Liver (tissue), 9 donors: Measurements from ENCODE around the gene MYH7B. TPM values are rescaled to one million over a fixed set of nuclear protein-coding genes. Genes with fewer than 3 reads are reported as not detected.

ENCODE experiments used
- DNase-seq: peaks from one replicate; pipeline ENCODE4 v3.0.0-alpha.2; 2017; ENCODE audit warnings: low spot score
- H3K27ac ChIP-seq, 2 donors: one replicate each; pipeline ENCODE4 v1.7.0; 2013; ENCODE audit warnings: inconsistent platforms in 2 of 2, low read length in 2 of 2, control low read depth in 1 of 2, low read depth in 1 of 2, mild to moderate bottlenecking in 1 of 2
- H3K27me3 ChIP-seq, 4 donors: one replicate each; pipeline versions ENCODE4 v1.6.1 to v1.7.0; 2013; ENCODE audit warnings: low read length in 3 of 4, inconsistent platforms in 1 of 4, mild to moderate bottlenecking in 1 of 4, moderate library complexity in 1 of 4; ENCODE audit not compliant: control insufficient read depth in 4 of 4, insufficient read depth in 4 of 4
- H3K36me3 ChIP-seq, 4 donors: one replicate each; pipeline versions ENCODE4 v1.6.1 to v1.7.0; 2013; ENCODE audit warnings: low read length in 3 of 4, mild to moderate bottlenecking in 3 of 4, low read depth in 1 of 4, moderate library complexity in 1 of 4; ENCODE audit not compliant: control insufficient read depth in 4 of 4, insufficient read depth in 3 of 4
- H3K4me1 ChIP-seq, 4 donors: one replicate each; pipeline versions ENCODE4 v1.6.1 to v1.7.0; 2013; ENCODE audit warnings: low read length in 3 of 4, mild to moderate bottlenecking in 3 of 4, moderate library complexity in 1 of 4; ENCODE audit not compliant: control insufficient read depth in 4 of 4, insufficient read depth in 4 of 4
- H3K4me3 ChIP-seq, 3 donors: one replicate each; pipeline versions ENCODE4 v1.6.1 to v1.7.0; 2013; ENCODE audit warnings: low read length in 3 of 3, control low read depth in 1 of 3, low read depth in 1 of 3, mild to moderate bottlenecking in 1 of 3
- H3K9ac ChIP-seq, 2 donors: one replicate each; pipeline ENCODE4 v1.7.0; 2013; ENCODE audit warnings: low read length in 2 of 2, mild to moderate bottlenecking in 2 of 2, moderate library complexity in 2 of 2, control low read depth in 1 of 2, low read depth in 1 of 2
- H3K9me3 ChIP-seq, 4 donors: one replicate each; pipeline versions ENCODE4 v1.6.1 to v1.7.0; 2013; ENCODE audit warnings: low read length in 3 of 4; ENCODE audit not compliant: control insufficient read depth in 4 of 4
- EGR1 ChIP-seq, 2 donors: IDR thresholded peaks; 2 replicates each; pipeline ENCODE4 v1.6.1; 2016 to 2018; ENCODE audit warnings: antibody characterized with exemption in 2 of 2, low read depth in 2 of 2
- FOXA1 ChIP-seq: IDR thresholded peaks from 2 replicates; pipeline ENCODE4 v1.6.1; 2016; ENCODE audit warnings: antibody characterized with exemption
- FOXA2 ChIP-seq: IDR thresholded peaks from 2 replicates; pipeline ENCODE4 v1.6.1; 2016; ENCODE audit warnings: antibody characterized with exemption
- GABPA ChIP-seq, 2 donors: IDR thresholded peaks in 1 of 2; conservative IDR thresholded peaks in 1 of 2; 2 replicates each; pipeline ENCODE4 v1.6.1; 2016; ENCODE audit warnings: antibody characterized with exemption in 2 of 2, mild to moderate bottlenecking in 1 of 2, moderate library complexity in 1 of 2
- HNF4A ChIP-seq, 2 donors: conservative IDR thresholded peaks; 2 replicates each; pipeline ENCODE4 v1.6.1; 2016; ENCODE audit warnings: antibody characterized with exemption in 2 of 2, mild to moderate bottlenecking in 2 of 2
- HNF4G ChIP-seq: IDR thresholded peaks from 2 replicates; pipeline ENCODE4 v1.6.1; 2016; ENCODE audit warnings: antibody characterized with exemption
- JUND ChIP-seq, 2 donors: IDR thresholded peaks; 2 replicates each; pipeline ENCODE4 v1.6.1; 2016; ENCODE audit warnings: antibody characterized with exemption in 2 of 2
- NR2F2 ChIP-seq: IDR thresholded peaks from 2 replicates; pipeline ENCODE4 v1.6.1; 2016; ENCODE audit warnings: antibody characterized with exemption
- RAD21 ChIP-seq, 2 donors: IDR thresholded peaks; 2 replicates each; pipeline ENCODE4 v1.6.1; 2016; ENCODE audit warnings: antibody characterized with exemption in 2 of 2, mild to moderate bottlenecking in 2 of 2
- RXRA ChIP-seq, 2 donors: IDR thresholded peaks; 2 replicates each; pipeline ENCODE4 v1.6.1; 2017 to 2018; ENCODE audit warnings: antibody characterized with exemption in 2 of 2, mild to moderate bottlenecking in 1 of 2
- SP1 ChIP-seq: IDR thresholded peaks from 2 replicates; pipeline ENCODE4 v1.6.1; 2018; ENCODE audit warnings: antibody characterized with exemption, mild to moderate bottlenecking
- TAF1 ChIP-seq: conservative IDR thresholded peaks from 2 replicates; pipeline ENCODE4 v1.6.1; 2016; ENCODE audit warnings: antibody characterized with exemption, mild to moderate bottlenecking
- YY1 ChIP-seq: IDR thresholded peaks from 2 replicates; pipeline ENCODE4 v1.6.1; 2016; ENCODE audit warnings: antibody characterized with exemption, mild to moderate bottlenecking
- WGBS: extraction: QIAGEN DNeasy Blood & Tissue Kit; methylation state at CpG from one replicate; pipeline ENCODE4 v1.1.7; 2013; 5-methylcytosine and 5-hydroxymethylcytosine counted together
- polyA plus RNA-seq, 2 donors: library from polyadenylated mRNA; stranded (reverse) in 1 of 2; unstranded in 1 of 2; fragments of 200-250 nt in 1 of 2; fragments of >200 nt in 1 of 2; fragmentation: Nextera tagmentation in 1 of 2; extraction: Ambion mirVana in 1 of 2; gene quantifications; one replicate each; pipeline versions ENCODE4 v1.2.1 to v1.2.3, GENCODE V29; 2013 to 2015
- total RNA-seq, 2 donors: library from RNA; depleted of rRNA; stranded (reverse); fragments of >200 nt; gene quantifications; one replicate each; pipeline ENCODE4 v1.2.3, GENCODE V29; 2014
- TF ChIP-seq, protein P1 (sequence below): IDR thresholded peaks from 2 replicates; pipeline ENCODE4 v1.6.1; 2016; ENCODE audit warnings: antibody characterized with exemption
- TF ChIP-seq, protein P2 (sequence below): IDR thresholded peaks from 2 replicates; pipeline ENCODE4 v1.6.1; 2016; ENCODE audit warnings: antibody characterized with exemption, mild to moderate bottlenecking
- TF ChIP-seq, protein P3 (sequence below): IDR thresholded peaks from 2 replicates; pipeline ENCODE4 v1.6.1; 2016; ENCODE audit warnings: antibody characterized with exemption
- TF ChIP-seq, protein P4 (sequence below): fragments of 150-350 bp; IDR thresholded peaks from 2 replicates; pipeline ENCODE4 v1.5.1; 2017; ENCODE audit warnings: improper control_type of control experiment, low read depth, low read length; ENCODE audit not compliant: missing input control
- TF ChIP-seq, protein P5 (sequence below): IDR thresholded peaks from 2 replicates; pipeline ENCODE4 v1.6.1; 2016; ENCODE audit warnings: antibody characterized with exemption
- donor health status: healthy.
- donor health status: healthy.
- donor health status: healthy.
- donor health status: healthy.
- donor health status: healthy.

MYH7B gene
- total and polyA plus RNA-seq, 4 donors: 0.12 to 0.33 (median 0.24) TPM

DNA sequence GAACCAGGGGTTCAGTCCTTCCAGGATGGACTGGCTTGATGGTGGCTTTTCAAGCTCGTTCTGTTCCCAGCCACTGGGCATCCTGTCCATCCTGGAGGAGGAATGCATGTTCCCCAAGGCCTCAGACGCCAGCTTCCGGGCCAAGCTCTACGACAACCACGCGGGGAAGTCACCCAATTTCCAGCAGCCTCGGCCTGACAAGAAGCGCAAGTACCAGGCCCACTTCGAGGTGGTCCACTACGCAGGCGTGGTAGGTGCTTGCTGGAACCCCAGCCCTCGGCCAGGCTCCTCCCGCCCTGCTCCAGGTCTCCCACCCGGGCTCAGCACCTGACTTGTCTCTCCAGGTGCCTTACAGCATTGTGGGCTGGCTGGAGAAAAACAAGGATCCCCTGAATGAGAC lies 34.0 kb downstream of the MYH7B start:
- DNase-seq: no peak
- 95% methylated on average over 14 of the region's 14 CpGs for WGBS
- no peaks in the 10 kb centered on the region for H3K9me3 ChIP-seq

More for the DNA sequence above, 34.0 kb downstream of the MYH7B start:
- no peak overlapping the region for H3K4me3 ChIP-seq
- H3K4me1 ChIP-seq: peaks cover 0 to 12% (median 3%) of the 10 kb centered on the region in 4 donors
- H3K9ac ChIP-seq: no peak overlapping the region
- TF ChIP-seq EGR1 (IDR thresholded peaks at IDR 0.05; ENCODE audit: low read depth in 2 of 2): no peak
- no peak for TF ChIP-seq HNF4A (conservative IDR thresholded peaks at IDR 0.05)
- no peak for TF ChIP-seq FOXA2
- TF ChIP-seq, protein P1, sequence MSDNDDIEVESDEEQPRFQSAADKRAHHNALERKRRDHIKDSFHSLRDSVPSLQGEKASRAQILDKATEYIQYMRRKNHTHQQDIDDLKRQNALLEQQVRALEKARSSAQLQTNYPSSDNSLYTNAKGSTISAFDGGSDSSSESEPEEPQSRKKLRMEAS: no peak
- TF ChIP-seq YY1: no peak
- no peak for TF ChIP-seq JUND (IDR thresholded peaks at IDR 0.05)
- TF ChIP-seq RXRA (IDR thresholded peaks at IDR 0.05): no peak
- TF ChIP-seq, protein P2, sequence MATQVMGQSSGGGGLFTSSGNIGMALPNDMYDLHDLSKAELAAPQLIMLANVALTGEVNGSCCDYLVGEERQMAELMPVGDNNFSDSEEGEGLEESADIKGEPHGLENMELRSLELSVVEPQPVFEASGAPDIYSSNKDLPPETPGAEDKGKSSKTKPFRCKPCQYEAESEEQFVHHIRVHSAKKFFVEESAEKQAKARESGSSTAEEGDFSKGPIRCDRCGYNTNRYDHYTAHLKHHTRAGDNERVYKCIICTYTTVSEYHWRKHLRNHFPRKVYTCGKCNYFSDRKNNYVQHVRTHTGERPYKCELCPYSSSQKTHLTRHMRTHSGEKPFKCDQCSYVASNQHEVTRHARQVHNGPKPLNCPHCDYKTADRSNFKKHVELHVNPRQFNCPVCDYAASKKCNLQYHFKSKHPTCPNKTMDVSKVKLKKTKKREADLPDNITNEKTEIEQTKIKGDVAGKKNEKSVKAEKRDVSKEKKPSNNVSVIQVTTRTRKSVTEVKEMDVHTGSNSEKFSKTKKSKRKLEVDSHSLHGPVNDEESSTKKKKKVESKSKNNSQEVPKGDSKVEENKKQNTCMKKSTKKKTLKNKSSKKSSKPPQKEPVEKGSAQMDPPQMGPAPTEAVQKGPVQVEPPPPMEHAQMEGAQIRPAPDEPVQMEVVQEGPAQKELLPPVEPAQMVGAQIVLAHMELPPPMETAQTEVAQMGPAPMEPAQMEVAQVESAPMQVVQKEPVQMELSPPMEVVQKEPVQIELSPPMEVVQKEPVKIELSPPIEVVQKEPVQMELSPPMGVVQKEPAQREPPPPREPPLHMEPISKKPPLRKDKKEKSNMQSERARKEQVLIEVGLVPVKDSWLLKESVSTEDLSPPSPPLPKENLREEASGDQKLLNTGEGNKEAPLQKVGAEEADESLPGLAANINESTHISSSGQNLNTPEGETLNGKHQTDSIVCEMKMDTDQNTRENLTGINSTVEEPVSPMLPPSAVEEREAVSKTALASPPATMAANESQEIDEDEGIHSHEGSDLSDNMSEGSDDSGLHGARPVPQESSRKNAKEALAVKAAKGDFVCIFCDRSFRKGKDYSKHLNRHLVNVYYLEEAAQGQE: no peak
- TF ChIP-seq HNF4G: no peak
- TF ChIP-seq, protein P3, sequence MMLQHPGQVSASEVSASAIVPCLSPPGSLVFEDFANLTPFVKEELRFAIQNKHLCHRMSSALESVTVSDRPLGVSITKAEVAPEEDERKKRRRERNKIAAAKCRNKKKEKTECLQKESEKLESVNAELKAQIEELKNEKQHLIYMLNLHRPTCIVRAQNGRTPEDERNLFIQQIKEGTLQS: no peak
- TF ChIP-seq NR2F2: no peak
- no peak for TF ChIP-seq SP1
- no peak for TF ChIP-seq RAD21 (IDR thresholded peaks at IDR 0.05)
- TF ChIP-seq, protein P4, sequence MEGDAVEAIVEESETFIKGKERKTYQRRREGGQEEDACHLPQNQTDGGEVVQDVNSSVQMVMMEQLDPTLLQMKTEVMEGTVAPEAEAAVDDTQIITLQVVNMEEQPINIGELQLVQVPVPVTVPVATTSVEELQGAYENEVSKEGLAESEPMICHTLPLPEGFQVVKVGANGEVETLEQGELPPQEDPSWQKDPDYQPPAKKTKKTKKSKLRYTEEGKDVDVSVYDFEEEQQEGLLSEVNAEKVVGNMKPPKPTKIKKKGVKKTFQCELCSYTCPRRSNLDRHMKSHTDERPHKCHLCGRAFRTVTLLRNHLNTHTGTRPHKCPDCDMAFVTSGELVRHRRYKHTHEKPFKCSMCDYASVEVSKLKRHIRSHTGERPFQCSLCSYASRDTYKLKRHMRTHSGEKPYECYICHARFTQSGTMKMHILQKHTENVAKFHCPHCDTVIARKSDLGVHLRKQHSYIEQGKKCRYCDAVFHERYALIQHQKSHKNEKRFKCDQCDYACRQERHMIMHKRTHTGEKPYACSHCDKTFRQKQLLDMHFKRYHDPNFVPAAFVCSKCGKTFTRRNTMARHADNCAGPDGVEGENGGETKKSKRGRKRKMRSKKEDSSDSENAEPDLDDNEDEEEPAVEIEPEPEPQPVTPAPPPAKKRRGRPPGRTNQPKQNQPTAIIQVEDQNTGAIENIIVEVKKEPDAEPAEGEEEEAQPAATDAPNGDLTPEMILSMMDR: no peak
- TF ChIP-seq GABPA (IDR thresholded peaks at IDR 0.05 in 1 of 2, conservative IDR thresholded peaks at IDR 0.05 in 1 of 2): no peak
- TF ChIP-seq TAF1: no peak
- TF ChIP-seq, protein P5, sequence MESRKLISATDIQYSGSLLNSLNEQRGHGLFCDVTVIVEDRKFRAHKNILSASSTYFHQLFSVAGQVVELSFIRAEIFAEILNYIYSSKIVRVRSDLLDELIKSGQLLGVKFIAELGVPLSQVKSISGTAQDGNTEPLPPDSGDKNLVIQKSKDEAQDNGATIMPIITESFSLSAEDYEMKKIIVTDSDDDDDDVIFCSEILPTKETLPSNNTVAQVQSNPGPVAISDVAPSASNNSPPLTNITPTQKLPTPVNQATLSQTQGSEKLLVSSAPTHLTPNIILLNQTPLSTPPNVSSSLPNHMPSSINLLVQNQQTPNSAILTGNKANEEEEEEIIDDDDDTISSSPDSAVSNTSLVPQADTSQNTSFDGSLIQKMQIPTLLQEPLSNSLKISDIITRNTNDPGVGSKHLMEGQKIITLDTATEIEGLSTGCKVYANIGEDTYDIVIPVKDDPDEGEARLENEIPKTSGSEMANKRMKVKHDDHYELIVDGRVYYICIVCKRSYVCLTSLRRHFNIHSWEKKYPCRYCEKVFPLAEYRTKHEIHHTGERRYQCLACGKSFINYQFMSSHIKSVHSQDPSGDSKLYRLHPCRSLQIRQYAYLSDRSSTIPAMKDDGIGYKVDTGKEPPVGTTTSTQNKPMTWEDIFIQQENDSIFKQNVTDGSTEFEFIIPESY: no peak
- TF ChIP-seq FOXA1: no peak
- no peak overlapping the region for H3K27ac ChIP-seq
- no peaks in the 10 kb centered on the region for H3K27me3 ChIP-seq
- peaks cover 0 to 4% (median 2%) of the 10 kb centered on the region in 4 donors for H3K36me3 ChIP-seq
